ELR (cell line): ENCODE results near the gene PREB.

Experiments used
- DNase-seq: peaks from one replicate; pipeline ENCODE4 v3.0.0-alpha.2; 2015; ENCODE audit warnings: low read depth

PREB gene

GRCh38 chr2:27152796-27153464, 18.5 kb upstream of the PREB start:
- DNase-seq, result peak; percentile 55

GRCh38 chr2:27152102-27152795, 17.8 kb upstream of the PREB start:
- no peak for DNase-seq

- no peak for DNase-seq
These were observed 16.3 kb upstream of the PREB start for GRCh38 chr2:27150639-27151230.

- DNase-seq, result no peak
These were observed 15.4 kb upstream of the PREB start for GRCh38 chr2:27149570-27150405.

GRCh38 chr2:27148801-27149439, 14.5 kb upstream of the PREB start, which contains the start of gene TCF23:
Gene TCF23, plus strand, starts transcription at chr2:27149004. Its CDS starts 130 bp downstream, at chr2:27149134.
- DNase-seq, result no peak

GRCh38 chr2:27147935-27148334, 13.5 kb upstream of the PREB start:
- no peak for DNase-seq

GRCh38 chr2:27145682-27146081, 11.2 kb upstream of the PREB start:
- no peak for DNase-seq

- no peak for DNase-seq
These were observed 8.8 kb upstream of the PREB start for GRCh38 chr2:27143285-27143684.

GRCh38 chr2:27139310-27139709, 4.9 kb upstream of the PREB start, which contains the start of gene PRR30:
Gene PRR30, minus strand, starts transcription at chr2:27139410. Its CDS starts 1,081 bp downstream, at chr2:27138329.
- DNase-seq, result no peak

- no peak for DNase-seq
These were observed 3.7 kb upstream of the PREB start for GRCh38 chr2:27138111-27138510.

GRCh38 chr2:27137322-27137935, 3.0 kb upstream of the PREB start:
- no peak for DNase-seq

GRCh38 chr2:27136751-27137150, 2.3 kb upstream of the PREB start:
- DNase-seq, result no peak

- DNase-seq, result no peak
These were observed 1.1 kb upstream of the PREB start for GRCh38 chr2:27135478-27135955.

- DNase-seq, result no peak
These were observed 493 bp upstream of the PREB start for GRCh38 chr2:27134781-27135477.

- DNase-seq, result peak; percentile 19
These were observed 1.1 kb downstream of the PREB start for GRCh38 chr2:27133195-27133875.

GRCh38 chr2:27131429-27131828, 3.0 kb downstream of the PREB start:
- DNase-seq, result no peak

GRCh38 chr2:27130396-27130795, 4.0 kb downstream of the PREB start:
- DNase-seq, result no peak

GRCh38 chr2:27128668-27129571, 5.5 kb downstream of the PREB start:
- no peak for DNase-seq
